ENCODE results near the gene CSTA.
A peak's percentile ranks its signal among the peaks of the same experiment; 100 is the strongest.

Gene CSTA

GRCh38 chr3:122318620-122319019, 6.4 kb upstream of the CSTA start:
- H3K4me1 ChIP-seq (ENCODE audit: control insufficient read depth, insufficient read depth, low read length, poor library complexity, severe bottlenecking) = peaks cover 9% of the 10 kb centered on the region
- H3K4me3 ChIP-seq (ENCODE audit: insufficient read depth, low read depth, low read length, poor library complexity, severe bottlenecking) = no peak overlapping the region
- no peaks in the 10 kb centered on the region for H3K27me3 ChIP-seq (replicated peaks; ENCODE audit: control insufficient read depth, insufficient read depth, low read length, poor library complexity, severe bottlenecking)
- no peak for DNase-seq
- no peaks in the 10 kb centered on the region for H3K36me3 ChIP-seq (ENCODE audit: control insufficient read depth, insufficient read depth, low read length)
- H3K9me3 ChIP-seq (ENCODE audit: control insufficient read depth, low read length) = no peaks in the 10 kb centered on the region
- no peak overlapping the region for H3K27ac ChIP-seq (ENCODE audit: insufficient read depth, low read length, poor library complexity, severe bottlenecking)

GRCh38 chr3:122322095-122323075, 2.7 kb upstream of the CSTA start:
- peaks cover 9% of the 10 kb centered on the region for H3K4me1 ChIP-seq (ENCODE audit: control insufficient read depth, insufficient read depth, low read length, poor library complexity, severe bottlenecking)
- no peak overlapping the region for H3K27ac ChIP-seq (ENCODE audit: insufficient read depth, low read length, poor library complexity, severe bottlenecking)
- H3K36me3 ChIP-seq (ENCODE audit: control insufficient read depth, insufficient read depth, low read length) = no peaks in the 10 kb centered on the region
- peak in 1 of 3 donors; percentile 24 for DNase-seq
- no peaks in the 10 kb centered on the region for H3K9me3 ChIP-seq (ENCODE audit: control insufficient read depth, low read length)
- no peak overlapping the region for H3K4me3 ChIP-seq (ENCODE audit: insufficient read depth, low read depth, low read length, poor library complexity, severe bottlenecking)
- H3K27me3 ChIP-seq (replicated peaks; ENCODE audit: control insufficient read depth, insufficient read depth, low read length, poor library complexity, severe bottlenecking) = no peaks in the 10 kb centered on the region

DNA sequence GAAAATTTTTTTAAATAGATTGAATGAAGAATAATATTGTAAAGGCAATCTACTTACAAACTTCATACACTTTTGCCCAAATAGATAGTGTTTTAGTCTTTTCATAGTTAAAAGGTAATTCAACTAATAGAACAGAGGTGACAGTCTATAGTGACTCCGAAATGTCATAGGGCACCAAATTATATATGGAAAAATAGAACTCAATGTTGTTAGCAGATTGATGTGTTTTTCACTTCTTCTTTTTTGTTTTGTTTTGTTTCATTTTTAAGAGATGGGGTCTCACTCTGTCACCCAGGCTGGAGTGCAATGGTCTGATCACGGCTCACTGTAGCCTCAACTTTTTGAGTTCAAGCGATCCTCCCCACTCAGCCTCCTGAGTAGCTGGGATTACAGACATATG, 721 bp downstream of the CSTA start:
- H3K9me3 ChIP-seq (ENCODE audit: control insufficient read depth, low read length) = no peaks in the 10 kb centered on the region
- no peaks in the 10 kb centered on the region for H3K27me3 ChIP-seq (replicated peaks; ENCODE audit: control insufficient read depth, insufficient read depth, low read length, poor library complexity, severe bottlenecking)
- H3K4me1 ChIP-seq (ENCODE audit: control insufficient read depth, insufficient read depth, low read length, poor library complexity, severe bottlenecking) = peaks cover 9% of the 10 kb centered on the region
- no peak for DNase-seq
- no peak overlapping the region for H3K27ac ChIP-seq (ENCODE audit: insufficient read depth, low read length, poor library complexity, severe bottlenecking)
- no peak overlapping the region for H3K4me3 ChIP-seq (ENCODE audit: insufficient read depth, low read depth, low read length, poor library complexity, severe bottlenecking)
- H3K36me3 ChIP-seq (ENCODE audit: control insufficient read depth, insufficient read depth, low read length) = no peaks in the 10 kb centered on the region

- H3K4me1 ChIP-seq (ENCODE audit: control insufficient read depth, insufficient read depth, low read length, poor library complexity, severe bottlenecking) = no peaks in the 10 kb centered on the region
- no peaks in the 10 kb centered on the region for H3K9me3 ChIP-seq (ENCODE audit: control insufficient read depth, low read length)
- no peak for DNase-seq
- H3K27me3 ChIP-seq (replicated peaks; ENCODE audit: control insufficient read depth, insufficient read depth, low read length, poor library complexity, severe bottlenecking) = no peaks in the 10 kb centered on the region
- H3K4me3 ChIP-seq (ENCODE audit: insufficient read depth, low read depth, low read length, poor library complexity, severe bottlenecking) = no peak overlapping the region
- no peak overlapping the region for H3K27ac ChIP-seq (ENCODE audit: insufficient read depth, low read length, poor library complexity, severe bottlenecking)
- H3K36me3 ChIP-seq (ENCODE audit: control insufficient read depth, insufficient read depth, low read length) = no peaks in the 10 kb centered on the region
These were observed 6.8 kb downstream of the CSTA start for GRCh38 chr3:122331886-122332285.

DNA sequence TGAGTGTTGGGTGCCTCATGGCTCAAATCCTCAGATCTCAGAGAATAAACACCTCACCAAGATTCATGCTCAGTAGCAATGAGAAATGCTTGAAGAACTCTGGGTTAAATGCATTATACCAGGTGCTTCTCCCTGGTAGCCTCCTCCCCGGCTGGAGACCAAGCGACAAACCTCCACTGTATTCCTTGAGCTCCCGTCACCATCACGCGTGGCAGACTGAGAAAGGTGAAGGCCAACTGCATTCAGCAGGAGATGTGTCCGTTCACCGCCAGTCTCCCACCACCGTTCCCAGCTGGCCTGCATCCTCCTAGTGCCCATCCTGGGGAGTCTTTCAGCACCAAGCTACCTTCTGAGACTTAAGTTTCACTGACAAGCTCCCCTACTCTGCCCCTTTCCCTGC, 7.5 kb downstream of the CSTA start:
- no peak overlapping the region for H3K27ac ChIP-seq (ENCODE audit: insufficient read depth, low read length, poor library complexity, severe bottlenecking)
- no peak for DNase-seq
- no peaks in the 10 kb centered on the region for H3K27me3 ChIP-seq (replicated peaks; ENCODE audit: control insufficient read depth, insufficient read depth, low read length, poor library complexity, severe bottlenecking)
- H3K4me3 ChIP-seq (ENCODE audit: insufficient read depth, low read depth, low read length, poor library complexity, severe bottlenecking) = no peak overlapping the region
- H3K9me3 ChIP-seq (ENCODE audit: control insufficient read depth, low read length) = no peaks in the 10 kb centered on the region
- no peaks in the 10 kb centered on the region for H3K36me3 ChIP-seq (ENCODE audit: control insufficient read depth, insufficient read depth, low read length)
- no peaks in the 10 kb centered on the region for H3K4me1 ChIP-seq (ENCODE audit: control insufficient read depth, insufficient read depth, low read length, poor library complexity, severe bottlenecking)

DNA sequence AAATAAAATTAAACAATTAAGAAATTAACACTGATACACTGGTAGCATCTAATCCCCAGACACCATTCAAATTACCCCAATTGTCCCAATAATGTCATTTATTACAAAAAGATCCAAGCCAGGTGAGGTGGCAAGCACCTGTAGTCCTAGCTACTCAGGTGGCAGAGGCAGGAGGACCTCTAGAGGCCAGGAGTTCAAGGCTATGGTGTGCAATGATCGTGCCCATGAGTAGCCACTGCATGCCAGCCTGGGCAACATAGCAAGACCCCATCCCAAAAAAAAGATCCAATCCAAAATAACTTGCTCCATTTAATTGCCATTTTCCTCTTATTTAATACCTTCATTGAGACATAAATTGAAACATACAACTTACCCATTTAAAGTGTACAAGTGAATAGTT, 17.8 kb downstream of the CSTA start:
- no peak overlapping the region for H3K27ac ChIP-seq (ENCODE audit: insufficient read depth, low read length, poor library complexity, severe bottlenecking)
- H3K4me1 ChIP-seq (ENCODE audit: control insufficient read depth, insufficient read depth, low read length, poor library complexity, severe bottlenecking) = no peaks in the 10 kb centered on the region
- H3K36me3 ChIP-seq (ENCODE audit: control insufficient read depth, insufficient read depth, low read length) = no peaks in the 10 kb centered on the region
- no peak for DNase-seq
- no peak overlapping the region for H3K4me3 ChIP-seq (ENCODE audit: insufficient read depth, low read depth, low read length, poor library complexity, severe bottlenecking)
- H3K27me3 ChIP-seq (replicated peaks; ENCODE audit: control insufficient read depth, insufficient read depth, low read length, poor library complexity, severe bottlenecking) = no peaks in the 10 kb centered on the region
- H3K9me3 ChIP-seq (ENCODE audit: control insufficient read depth, low read length) = no peaks in the 10 kb centered on the region

GRCh38 chr3:122343654-122344053, 18.6 kb downstream of the CSTA start:
- DNase-seq = no peak
- H3K4me3 ChIP-seq (ENCODE audit: insufficient read depth, low read depth, low read length, poor library complexity, severe bottlenecking) = no peak overlapping the region
- H3K27me3 ChIP-seq (replicated peaks; ENCODE audit: control insufficient read depth, insufficient read depth, low read length, poor library complexity, severe bottlenecking) = no peaks in the 10 kb centered on the region
- H3K9me3 ChIP-seq (ENCODE audit: control insufficient read depth, low read length) = no peaks in the 10 kb centered on the region
- H3K4me1 ChIP-seq (ENCODE audit: control insufficient read depth, insufficient read depth, low read length, poor library complexity, severe bottlenecking) = no peaks in the 10 kb centered on the region
- H3K27ac ChIP-seq (ENCODE audit: insufficient read depth, low read length, poor library complexity, severe bottlenecking) = no peak overlapping the region
- no peaks in the 10 kb centered on the region for H3K36me3 ChIP-seq (ENCODE audit: control insufficient read depth, insufficient read depth, low read length)

- no peak for DNase-seq
- Histone ChIP-seq H3K27me3 (replicated peaks; ENCODE audit: control insufficient read depth, insufficient read depth, low read length, poor library complexity, severe bottlenecking) (no peaks in the 10 kb centered on the region), H3K36me3 (ENCODE audit: control insufficient read depth, insufficient read depth, low read length) (no peaks in the 10 kb centered on the region), H3K4me3 (ENCODE audit: insufficient read depth, low read depth, low read length, poor library complexity, severe bottlenecking) (no peak overlapping the region), H3K9me3 (ENCODE audit: control insufficient read depth, low read length) (no peaks in the 10 kb centered on the region), H3K27ac (ENCODE audit: insufficient read depth, low read length, poor library complexity, severe bottlenecking) (no peak overlapping the region), H3K4me1 (ENCODE audit: control insufficient read depth, insufficient read depth, low read length, poor library complexity, severe bottlenecking) (no peaks in the 10 kb centered on the region)
These were observed 24.1 kb downstream of the CSTA start for GRCh38 chr3:122349171-122349570.

DNA sequence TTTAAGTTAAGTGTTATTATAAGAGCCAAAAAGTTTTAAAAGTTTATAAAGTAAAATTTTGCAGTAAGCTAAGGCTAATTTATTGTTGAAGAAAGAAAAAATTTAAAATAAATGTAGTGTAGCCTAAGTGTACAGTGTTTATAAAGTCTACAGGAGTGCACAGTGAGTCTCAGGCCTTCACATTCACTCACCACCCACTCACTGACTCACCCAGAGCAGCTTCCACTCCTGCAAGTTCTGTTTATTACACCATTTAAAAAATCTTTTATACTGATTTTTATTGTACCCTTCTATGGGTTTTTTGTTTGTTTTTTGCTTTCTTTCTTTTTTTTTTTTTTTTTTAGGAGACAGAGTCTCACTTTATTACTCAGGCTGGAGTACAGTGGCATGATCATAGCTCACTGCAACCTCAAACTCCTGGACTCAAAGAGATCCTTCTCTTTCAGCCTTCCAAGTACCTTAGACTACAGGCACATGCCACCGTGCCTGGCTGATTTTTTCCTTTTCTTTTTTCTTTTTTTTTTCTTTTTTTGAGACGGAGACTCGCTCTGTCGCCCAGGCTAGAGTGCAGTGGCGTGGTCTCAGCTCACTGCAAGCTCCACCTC, 25.9 kb downstream of the CSTA start:
- Histone ChIP-seq H3K4me1 (ENCODE audit: control insufficient read depth, insufficient read depth, low read length, poor library complexity, severe bottlenecking) (no peaks in the 10 kb centered on the region), H3K27me3 (replicated peaks; ENCODE audit: control insufficient read depth, insufficient read depth, low read length, poor library complexity, severe bottlenecking) (no peaks in the 10 kb centered on the region), H3K4me3 (ENCODE audit: insufficient read depth, low read depth, low read length, poor library complexity, severe bottlenecking) (no peak overlapping the region), H3K27ac (ENCODE audit: insufficient read depth, low read length, poor library complexity, severe bottlenecking) (no peak overlapping the region), H3K9me3 (ENCODE audit: control insufficient read depth, low read length) (no peaks in the 10 kb centered on the region), H3K36me3 (ENCODE audit: control insufficient read depth, insufficient read depth, low read length) (no peaks in the 10 kb centered on the region)
- DNase-seq = no peak

GRCh38 chr3:122351612-122352011, 26.6 kb downstream of the CSTA start:
- Histone ChIP-seq H3K4me1 (ENCODE audit: control insufficient read depth, insufficient read depth, low read length, poor library complexity, severe bottlenecking) (no peaks in the 10 kb centered on the region), H3K4me3 (ENCODE audit: insufficient read depth, low read depth, low read length, poor library complexity, severe bottlenecking) (no peak overlapping the region), H3K27me3 (replicated peaks; ENCODE audit: control insufficient read depth, insufficient read depth, low read length, poor library complexity, severe bottlenecking) (no peaks in the 10 kb centered on the region), H3K9me3 (ENCODE audit: control insufficient read depth, low read length) (no peaks in the 10 kb centered on the region), H3K36me3 (ENCODE audit: control insufficient read depth, insufficient read depth, low read length) (no peaks in the 10 kb centered on the region), H3K27ac (ENCODE audit: insufficient read depth, low read length, poor library complexity, severe bottlenecking) (no peak overlapping the region)
- DNase-seq = no peak
